Cardiac fibroblast (primary cell): ENCODE results near the gene SLC30A7.
"Not testable (repeated sequence)": the region's sequence is repeated elsewhere in the genome, so short reads cannot be mapped to it uniquely, and the experiment has no call there.

Experiments used
- DNase-seq, 2 donors: peaks; one replicate each; pipeline versions ENCODE4 v3.0.0 to v3.0.0-alpha.2; 2010; ENCODE audit warnings: low read depth in 2 of 2
- H3K4me3 ChIP-seq, 2 donors: replicated peaks in 1 of 2; 1 replicate in 1 of 2; 2 replicates in 1 of 2; pipeline ENCODE4 v1.5.1; 2011; ENCODE audit warnings: low read depth in 2 of 2, low read length in 2 of 2, mild to moderate bottlenecking in 2 of 2, moderate library complexity in 1 of 2
- CTCF ChIP-seq: IDR thresholded peaks from one replicate; pipeline ENCODE4 v1.5.1; 2011; ENCODE audit warnings: low read depth, mild to moderate bottlenecking, low read length, inconsistent platforms

The SLC30A7 gene

GRCh38 chr1:100950337-100950736, 54.4 kb downstream of the SLC30A7 start:
- no peak for DNase-seq
- no peak for TF ChIP-seq CTCF
- H3K4me3 ChIP-seq = no peak overlapping the region

DNA sequence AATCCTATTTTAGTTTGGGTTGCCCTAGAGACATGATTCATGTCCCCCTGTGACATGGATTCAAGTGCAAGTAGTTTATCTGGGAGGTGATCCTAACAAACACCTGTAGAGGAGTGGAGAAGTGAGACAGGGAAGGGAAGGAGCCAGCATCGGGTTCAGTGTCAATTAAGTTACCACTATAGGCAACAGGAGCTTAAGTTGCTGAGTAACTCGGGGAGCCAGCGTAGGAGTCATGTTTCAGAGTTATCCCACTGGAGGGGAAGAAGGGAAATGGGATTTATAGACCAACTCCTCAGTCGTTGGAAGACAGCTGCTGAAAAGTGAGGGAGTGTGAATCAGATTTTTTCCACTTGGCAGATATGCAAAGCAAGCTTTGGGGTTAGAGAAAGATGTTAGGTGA, 54.9 kb downstream of the SLC30A7 start:
- H3K4me3 ChIP-seq = no peak overlapping the region
- peak; percentile 13 to 36 for DNase-seq
- TF ChIP-seq CTCF = no peak

DNA sequence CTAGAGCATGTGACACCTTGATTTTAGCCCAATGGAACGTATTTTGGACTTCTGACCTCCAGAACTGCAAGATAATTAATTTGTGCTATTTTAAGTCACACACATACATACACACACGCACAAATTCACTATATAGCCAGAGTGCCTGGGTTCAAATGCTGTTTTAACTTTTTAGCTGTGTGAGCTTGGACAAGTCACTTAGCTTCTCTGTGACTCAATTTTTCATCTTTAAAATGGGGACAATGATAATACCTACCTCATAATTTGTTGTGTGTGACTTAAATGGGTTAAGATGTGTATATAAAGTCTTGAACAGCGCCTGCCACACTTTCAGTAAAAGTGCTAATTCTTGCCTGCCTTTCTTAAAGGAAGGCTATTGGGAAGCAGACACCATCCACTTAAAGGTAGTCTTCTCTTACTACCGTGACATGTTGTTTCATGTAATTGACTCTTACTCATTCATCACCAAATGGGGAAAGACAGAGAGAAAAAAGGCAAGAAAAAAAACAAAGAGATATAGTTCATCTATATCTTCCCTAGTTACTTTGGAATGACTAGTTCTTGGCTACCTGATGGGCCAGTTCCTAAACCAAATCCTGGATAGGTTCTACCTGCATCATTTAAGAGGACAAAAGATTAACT, 56.3 kb downstream of the SLC30A7 start:
- TF ChIP-seq CTCF = no peak
- no peak for DNase-seq
- H3K4me3 ChIP-seq = no peak overlapping the region

DNA sequence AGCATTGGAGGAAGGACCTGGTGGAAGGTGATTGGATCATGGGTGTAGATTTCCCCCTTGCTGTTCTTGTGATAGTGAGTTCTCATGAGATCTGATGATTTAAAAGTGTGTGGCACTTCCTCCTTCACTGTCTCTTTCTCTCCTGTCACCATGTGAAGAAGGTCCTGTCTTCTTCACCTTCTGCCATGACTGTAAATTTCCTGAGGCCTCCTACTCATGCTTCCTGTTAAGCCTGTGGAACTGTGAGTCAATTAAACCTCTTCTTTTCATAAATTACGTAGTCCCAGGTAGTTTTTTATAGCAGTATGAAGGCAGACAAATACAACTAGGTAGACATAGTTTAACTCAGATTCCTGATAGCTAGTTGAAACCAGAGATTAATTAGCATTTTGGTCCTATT, 57.1 kb downstream of the SLC30A7 start:
- DNase-seq, H3K4me3 ChIP-seq: not testable (repeated sequence)

DNA sequence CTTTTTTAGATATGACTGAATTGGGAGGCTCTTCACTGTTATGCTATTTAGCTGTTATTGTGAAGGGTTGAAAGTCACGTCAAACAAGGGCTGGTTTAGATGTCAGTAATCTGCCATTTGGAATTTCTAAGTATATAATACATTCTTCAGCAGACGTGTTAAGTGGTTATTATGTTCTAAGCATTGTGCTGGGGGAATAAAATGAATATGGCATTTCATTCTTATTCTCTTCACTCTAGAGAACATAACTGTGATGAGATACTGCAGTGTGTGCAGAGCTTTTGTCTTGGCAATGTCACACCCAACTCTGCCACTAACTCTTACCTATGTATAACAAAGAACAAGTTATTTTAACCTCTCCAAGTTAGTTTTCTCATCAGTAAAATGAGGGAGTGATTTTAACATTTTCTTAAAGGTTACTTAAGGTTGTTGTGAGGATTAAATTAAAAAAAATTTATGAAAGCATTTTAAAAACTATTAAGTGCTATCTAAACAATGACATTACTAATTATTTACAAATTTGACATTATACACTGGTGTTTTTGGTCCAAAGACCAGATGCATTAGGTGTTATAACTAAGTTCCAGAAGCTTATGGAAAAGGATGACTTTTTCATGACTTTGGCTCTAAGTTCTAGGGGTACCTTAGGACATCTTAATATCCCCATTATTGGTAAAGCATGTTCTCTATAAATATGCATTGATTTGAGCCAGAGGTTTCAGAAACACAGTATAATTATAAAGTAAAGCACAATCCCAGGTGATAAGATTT, 58.3 kb downstream of the SLC30A7 start:
- DNase-seq = no peak
- H3K4me3 ChIP-seq = no peak overlapping the region
- TF ChIP-seq CTCF = no peak

- H3K4me3 ChIP-seq = no peak overlapping the region
- peak; percentile 71 to 88 for DNase-seq
- TF ChIP-seq CTCF = no peak
Measured at GRCh38 chr1:100955322-100955721, 59.4 kb downstream of the SLC30A7 start.

DNA sequence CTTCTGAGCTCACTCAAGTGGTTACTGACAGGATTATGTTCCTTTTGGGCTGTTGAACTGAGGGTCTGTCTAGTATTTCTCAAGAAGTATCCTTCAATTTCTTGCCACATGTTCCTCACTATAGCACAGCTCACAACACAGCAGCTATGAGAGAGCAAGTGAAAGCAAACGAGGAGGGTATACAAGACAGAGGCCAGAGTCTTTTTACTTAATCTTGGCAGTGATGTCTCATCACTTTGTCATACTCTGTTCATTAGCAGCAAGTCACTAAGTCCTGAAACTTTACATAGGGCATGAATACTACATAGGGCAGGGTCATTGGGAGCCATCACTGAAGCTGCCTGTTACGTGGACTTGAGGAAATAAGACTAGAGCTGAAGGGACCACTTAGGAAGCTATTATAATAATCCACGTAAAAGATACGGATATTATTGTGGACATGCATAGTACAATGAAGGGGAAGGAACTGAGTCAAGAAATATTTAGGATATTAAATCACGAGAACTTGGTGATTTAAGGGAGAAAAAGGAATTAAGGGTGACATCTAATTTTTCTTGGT, 63.7 kb downstream of the SLC30A7 start:
- peak in 1 of 2 donors; percentile 30 for DNase-seq
- no peak for TF ChIP-seq CTCF
- H3K4me3 ChIP-seq = no peak overlapping the region
